Measurements from ENCODE around the gene ANKRD13D. TPM values are rescaled to one million over a fixed set of nuclear protein-coding genes. Genes with fewer than 3 reads are reported as not detected.

Gene ANKRD13D
- total and polyA plus RNA-seq, 9 donors, result 5.6 to 60.9 (median 41.3) TPM

DNA sequence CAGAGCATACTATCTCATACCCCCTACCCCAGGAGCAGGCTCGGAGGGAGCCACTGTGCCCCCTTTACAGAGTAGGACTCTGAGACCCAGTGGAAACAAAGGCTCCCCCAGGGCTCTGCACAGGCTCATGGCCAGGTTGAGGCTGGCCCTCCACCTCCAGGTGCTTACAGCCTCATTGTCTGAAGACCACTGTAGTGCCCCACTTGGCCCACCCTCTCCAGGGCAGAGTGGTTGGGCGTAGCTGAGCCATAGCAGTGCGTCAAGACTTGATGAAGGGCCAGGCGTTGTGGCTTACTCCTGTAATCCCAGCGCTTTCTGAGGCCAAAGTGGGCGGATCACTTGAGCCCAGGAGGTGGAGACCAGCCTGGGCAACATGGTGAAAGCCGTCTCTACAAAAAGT, 1.7 kb downstream of the ANKRD13D start:
- Histone ChIP-seq H3K27ac (no peak overlapping the region), H3K27me3 (no peaks in the 10 kb centered on the region), H3K4me3 (no peak overlapping the region), H3K4me1 (ENCODE audit: insufficient read depth) (peaks cover 7% of the 10 kb centered on the region), H3K9me3 (no peaks in the 10 kb centered on the region), H3K36me3 (no peaks in the 10 kb centered on the region)
- DNase-seq, result peak in 2 of 5 donors; percentile 33 to 36
- 81 to 85% (median 85%) methylated on average over 7 of the region's 7 CpGs for WGBS, 3 donors
- TF ChIP-seq EP300 (IDR thresholded peaks at IDR 0.05) (no peak), POLR2A (IDR thresholded peaks at IDR 0.05) (no peak)
- TF ChIP-seq, protein P1, sequence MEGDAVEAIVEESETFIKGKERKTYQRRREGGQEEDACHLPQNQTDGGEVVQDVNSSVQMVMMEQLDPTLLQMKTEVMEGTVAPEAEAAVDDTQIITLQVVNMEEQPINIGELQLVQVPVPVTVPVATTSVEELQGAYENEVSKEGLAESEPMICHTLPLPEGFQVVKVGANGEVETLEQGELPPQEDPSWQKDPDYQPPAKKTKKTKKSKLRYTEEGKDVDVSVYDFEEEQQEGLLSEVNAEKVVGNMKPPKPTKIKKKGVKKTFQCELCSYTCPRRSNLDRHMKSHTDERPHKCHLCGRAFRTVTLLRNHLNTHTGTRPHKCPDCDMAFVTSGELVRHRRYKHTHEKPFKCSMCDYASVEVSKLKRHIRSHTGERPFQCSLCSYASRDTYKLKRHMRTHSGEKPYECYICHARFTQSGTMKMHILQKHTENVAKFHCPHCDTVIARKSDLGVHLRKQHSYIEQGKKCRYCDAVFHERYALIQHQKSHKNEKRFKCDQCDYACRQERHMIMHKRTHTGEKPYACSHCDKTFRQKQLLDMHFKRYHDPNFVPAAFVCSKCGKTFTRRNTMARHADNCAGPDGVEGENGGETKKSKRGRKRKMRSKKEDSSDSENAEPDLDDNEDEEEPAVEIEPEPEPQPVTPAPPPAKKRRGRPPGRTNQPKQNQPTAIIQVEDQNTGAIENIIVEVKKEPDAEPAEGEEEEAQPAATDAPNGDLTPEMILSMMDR (IDR thresholded peaks at IDR 0.05), result no peak
- intact Hi-C loops (cut with DNase I), result no loop called here

DNA sequence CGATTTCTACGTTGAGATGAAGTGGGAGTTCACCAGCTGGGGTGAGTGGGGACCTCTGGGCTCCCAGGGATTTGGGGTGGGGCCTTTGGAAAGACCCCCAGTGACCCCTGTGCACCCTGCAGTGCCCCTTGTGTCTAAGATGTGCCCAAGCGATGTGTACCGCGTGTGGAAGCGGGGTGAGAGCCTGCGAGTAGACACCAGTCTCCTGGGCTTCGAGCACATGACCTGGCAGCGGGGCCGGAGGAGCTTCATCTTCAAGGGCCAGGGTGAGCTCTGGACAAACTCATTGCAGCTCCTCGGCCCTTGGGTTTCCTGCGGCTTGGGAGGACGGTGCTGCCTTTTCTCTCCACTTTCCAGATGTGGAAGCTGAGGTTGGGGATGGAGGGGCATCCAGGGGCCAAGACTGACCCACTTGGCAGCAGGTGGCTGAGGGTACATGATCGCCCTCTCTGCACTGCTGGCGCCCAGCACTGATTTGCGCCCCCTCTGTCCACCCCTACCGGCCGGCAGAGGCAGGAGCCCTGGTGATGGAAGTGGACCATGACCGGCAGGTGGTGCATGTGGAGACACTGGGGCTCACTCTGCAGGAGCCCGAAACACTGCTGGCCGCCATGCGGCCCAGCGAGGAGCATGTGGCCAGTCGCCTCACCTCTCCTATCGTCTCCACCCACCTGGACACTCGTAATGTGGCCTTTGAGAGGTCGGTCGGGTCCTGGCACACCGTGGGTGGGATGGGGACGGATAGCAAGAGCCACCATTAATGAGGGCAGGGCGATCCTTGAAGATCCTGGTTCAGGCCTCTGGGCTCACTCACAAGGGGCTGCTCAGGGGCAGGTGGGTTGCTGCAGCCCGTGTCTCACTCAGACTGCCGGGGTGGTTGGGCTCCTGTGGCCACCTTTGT, 2.6 kb downstream of the ANKRD13D start:
- 93% methylated on average over 32 to 33 of the region's 33 CpGs for WGBS, 3 donors
- Histone ChIP-seq H3K27ac (no peak overlapping the region), H3K4me1 (ENCODE audit: insufficient read depth) (peaks cover 7% of the 10 kb centered on the region), H3K4me3 (no peak overlapping the region), H3K27me3 (no peaks in the 10 kb centered on the region), H3K9me3 (no peaks in the 10 kb centered on the region), H3K36me3 (no peaks in the 10 kb centered on the region)
- intact Hi-C loops (cut with DNase I), result no loop called here
- no peak for TF ChIP-seq POLR2A (IDR thresholded peaks at IDR 0.05)
- DNase-seq, result peak in 2 of 5 donors; percentile 40 to 42

DNA sequence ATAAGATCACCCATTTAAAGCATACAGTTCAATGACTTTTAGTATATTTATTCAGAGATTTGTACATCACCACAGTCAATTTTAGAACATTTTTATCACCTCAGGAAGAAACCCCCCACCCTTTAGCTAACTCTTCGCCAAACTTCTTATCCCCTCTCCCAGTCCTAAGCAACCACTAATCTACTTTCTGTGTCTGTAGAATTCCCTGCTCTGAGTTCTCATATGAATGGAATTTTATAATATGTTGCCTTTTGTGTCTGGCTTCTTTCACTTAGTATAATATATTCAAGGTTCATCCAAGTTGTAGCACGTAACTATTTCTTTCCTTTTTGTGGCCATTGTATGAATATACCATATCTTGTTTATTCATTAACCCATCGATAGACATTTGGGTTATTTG, 3.6 kb downstream of the ANKRD13D start:
- WGBS, 3 donors, result 50 to 72% (median 54%) methylated on average over 3 of the region's 3 CpGs
- TF ChIP-seq, protein P1 (IDR thresholded peaks at IDR 0.05), result no peak
- TF ChIP-seq POLR2A (IDR thresholded peaks at IDR 0.05) (no peak), EP300 (IDR thresholded peaks at IDR 0.05) (no peak)

DNA sequence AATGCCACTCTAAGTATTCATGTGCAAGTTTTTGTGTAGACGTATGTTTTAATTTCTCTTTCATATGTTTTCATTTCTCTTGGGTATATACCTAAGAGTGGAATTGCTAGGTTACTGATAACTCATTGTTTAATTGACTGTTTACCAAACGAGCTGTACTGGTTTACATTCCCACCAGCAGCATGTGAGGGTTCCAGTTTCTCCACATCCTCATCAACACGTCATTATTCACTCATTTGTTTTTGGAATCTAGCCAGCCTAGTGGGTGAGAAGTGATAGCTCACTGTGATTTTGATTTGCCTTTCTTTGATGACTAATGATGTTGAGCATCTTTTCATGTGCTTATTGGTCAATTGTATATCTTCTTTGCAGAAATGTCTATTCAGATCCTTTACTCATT, 4.0 kb downstream of the ANKRD13D start:
- Histone ChIP-seq H3K27ac (no peak overlapping the region), H3K4me3 (no peak overlapping the region), H3K9me3 (no peaks in the 10 kb centered on the region), H3K27me3 (no peaks in the 10 kb centered on the region), H3K36me3 (no peaks in the 10 kb centered on the region), H3K4me1 (ENCODE audit: insufficient read depth) (peaks cover 2% of the 10 kb centered on the region)
- 27 to 44% (median 38%) methylated on average over 3 of the region's 3 CpGs for WGBS, 3 donors
- intact Hi-C loops (cut with DNase I), result no loop called here
- TF ChIP-seq EP300 (IDR thresholded peaks at IDR 0.05), result no peak
- TF ChIP-seq POLR2A (IDR thresholded peaks at IDR 0.05), result no peak
- TF ChIP-seq, protein P1 (IDR thresholded peaks at IDR 0.05), result no peak
- DNase-seq, result no peak

More for the DNA sequence above, 3.6 kb downstream of the ANKRD13D start:
- H3K27me3 ChIP-seq, result no peaks in the 10 kb centered on the region
- intact Hi-C loops (cut with DNase I), result no loop called here
- no peak overlapping the region for H3K27ac ChIP-seq
- DNase-seq, result no peak
- no peaks in the 10 kb centered on the region for H3K9me3 ChIP-seq
- peaks cover 6% of the 10 kb centered on the region for H3K4me1 ChIP-seq (ENCODE audit: insufficient read depth)
- H3K4me3 ChIP-seq, result no peak overlapping the region
- no peaks in the 10 kb centered on the region for H3K36me3 ChIP-seq

DNA sequence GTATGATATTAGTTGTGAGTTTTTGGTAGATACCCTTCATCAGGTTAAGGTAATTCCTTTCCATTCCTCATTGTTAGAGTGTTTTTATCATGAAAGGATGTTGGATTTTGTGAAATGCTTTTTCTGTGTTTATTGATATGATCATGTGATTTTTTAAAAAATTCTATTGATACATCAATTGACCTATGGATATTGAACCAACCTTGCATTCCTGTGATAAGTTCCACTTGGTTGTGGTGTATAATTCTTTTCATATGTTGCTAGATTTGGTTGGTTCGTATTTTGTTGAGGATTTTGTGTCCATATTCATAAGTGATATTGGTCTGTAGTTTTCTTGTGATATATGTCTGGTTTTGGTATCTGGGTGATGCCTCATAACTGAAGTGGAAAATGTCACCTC, 6.7 kb downstream of the ANKRD13D start:
- intact Hi-C loops (cut with DNase I), result no loop called here
- DNase-seq, result no peak
- Histone ChIP-seq H3K27ac (no peak overlapping the region), H3K27me3 (no peaks in the 10 kb centered on the region), H3K4me3 (no peak overlapping the region), H3K4me1 (ENCODE audit: insufficient read depth) (no peaks in the 10 kb centered on the region), H3K36me3 (no peaks in the 10 kb centered on the region), H3K9me3 (no peaks in the 10 kb centered on the region)
- WGBS, 3 donors, result 96 to 100% (median 97%) methylated on average over 1 of the region's 1 CpG
- TF ChIP-seq EP300 (IDR thresholded peaks at IDR 0.05), result no peak
- TF ChIP-seq POLR2A (IDR thresholded peaks at IDR 0.05), result no peak
- TF ChIP-seq, protein P1 (IDR thresholded peaks at IDR 0.05), result no peak
